ENCODE results near the gene RNASE11. TPM values are rescaled to one million over a fixed set of nuclear protein-coding genes. Genes with fewer than 3 reads are reported as not detected.

Gene RNASE11
- total and polyA plus RNA-seq, 4 donors, result not detected

DNA sequence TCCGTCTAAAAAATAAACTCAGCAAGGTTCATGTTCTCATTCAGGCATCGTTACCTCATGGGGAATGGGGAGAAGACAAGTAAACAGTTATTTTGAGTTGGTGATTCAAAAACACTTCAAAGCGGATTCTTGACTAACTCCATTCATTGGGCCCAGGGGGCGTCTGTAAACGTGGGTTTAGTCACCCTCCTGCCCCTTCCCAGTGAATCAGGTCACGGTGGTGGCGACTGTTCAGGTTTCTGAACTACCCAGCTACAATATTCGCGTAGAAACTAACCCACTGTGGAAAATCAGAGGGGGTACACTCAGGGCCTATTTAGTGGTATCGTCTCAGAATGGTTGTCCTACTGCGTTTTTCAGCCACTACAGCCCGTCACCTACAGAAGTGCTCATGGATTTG, 38.5 kb upstream of the RNASE11 start (continued):
- TF ChIP-seq TAF1 (conservative IDR thresholded peaks at IDR 0.05), result no peak
- no peak for TF ChIP-seq HNF4A (conservative IDR thresholded peaks at IDR 0.05)

- WGBS, result 25% methylated on average over 22 of the region's 22 CpGs
- Histone ChIP-seq H3K36me3 (ENCODE audit: control insufficient read depth in 4 of 4, insufficient read depth in 3 of 4, low read depth in 1 of 4, low read length in 3 of 4) (no peaks in the 10 kb centered on the region), H3K4me3 (ENCODE audit: low read depth in 1 of 3, low read length in 3 of 3) (no peak overlapping the region), H3K9ac (ENCODE audit: low read depth in 1 of 2, low read length in 2 of 2) (no peak overlapping the region), H3K4me1 (ENCODE audit: control insufficient read depth in 4 of 4, insufficient read depth in 4 of 4, low read length in 3 of 4) (peaks cover 0 to 10% (median 5%) of the 10 kb centered on the region in 4 donors), H3K27ac (ENCODE audit: low read depth in 1 of 2, low read length in 2 of 2) (no peak overlapping the region), H3K9me3 (ENCODE audit: control insufficient read depth in 4 of 4, low read length in 3 of 4) (no peaks in the 10 kb centered on the region), H3K27me3 (ENCODE audit: control insufficient read depth in 4 of 4, insufficient read depth in 4 of 4, low read length in 3 of 4) (peaks cover 0 to 21% (median 6%) of the 10 kb centered on the region in 4 donors)
- TF ChIP-seq CTCF (IDR thresholded peaks at IDR 0.05; ENCODE audit: low read depth, low read length, missing input control), result no peak
- DNase-seq (ENCODE audit: low spot score), result no peak
Observed at GRCh38 chr14:20624495-20625070, 36.8 kb upstream of the RNASE11 start.

- TF ChIP-seq HNF4A (conservative IDR thresholded peaks at IDR 0.05) (no peak), EGR1 (IDR thresholded peaks at IDR 0.05; ENCODE audit: low read depth in 2 of 2) (no peak), YY1 (IDR thresholded peaks at IDR 0.05) (no peak), FOXA2 (IDR thresholded peaks at IDR 0.05) (no peak), JUND (IDR thresholded peaks at IDR 0.05) (no peak), GABPA (IDR thresholded peaks at IDR 0.05 in 1 of 2, conservative IDR thresholded peaks at IDR 0.05 in 1 of 2) (no peak), CTCF (IDR thresholded peaks at IDR 0.05; ENCODE audit: low read depth, low read length, missing input control) (no peak), FOXA1 (IDR thresholded peaks at IDR 0.05) (no peak), SP1 (IDR thresholded peaks at IDR 0.05) (no peak), MAX (IDR thresholded peaks at IDR 0.05) (no peak), HNF4G (IDR thresholded peaks at IDR 0.05) (no peak), RAD21 (IDR thresholded peaks at IDR 0.05) (no peak), NR2F2 (IDR thresholded peaks at IDR 0.05) (no peak), RXRA (IDR thresholded peaks at IDR 0.05) (no peak), TAF1 (conservative IDR thresholded peaks at IDR 0.05) (no peak)
- TF ChIP-seq, protein P1, sequence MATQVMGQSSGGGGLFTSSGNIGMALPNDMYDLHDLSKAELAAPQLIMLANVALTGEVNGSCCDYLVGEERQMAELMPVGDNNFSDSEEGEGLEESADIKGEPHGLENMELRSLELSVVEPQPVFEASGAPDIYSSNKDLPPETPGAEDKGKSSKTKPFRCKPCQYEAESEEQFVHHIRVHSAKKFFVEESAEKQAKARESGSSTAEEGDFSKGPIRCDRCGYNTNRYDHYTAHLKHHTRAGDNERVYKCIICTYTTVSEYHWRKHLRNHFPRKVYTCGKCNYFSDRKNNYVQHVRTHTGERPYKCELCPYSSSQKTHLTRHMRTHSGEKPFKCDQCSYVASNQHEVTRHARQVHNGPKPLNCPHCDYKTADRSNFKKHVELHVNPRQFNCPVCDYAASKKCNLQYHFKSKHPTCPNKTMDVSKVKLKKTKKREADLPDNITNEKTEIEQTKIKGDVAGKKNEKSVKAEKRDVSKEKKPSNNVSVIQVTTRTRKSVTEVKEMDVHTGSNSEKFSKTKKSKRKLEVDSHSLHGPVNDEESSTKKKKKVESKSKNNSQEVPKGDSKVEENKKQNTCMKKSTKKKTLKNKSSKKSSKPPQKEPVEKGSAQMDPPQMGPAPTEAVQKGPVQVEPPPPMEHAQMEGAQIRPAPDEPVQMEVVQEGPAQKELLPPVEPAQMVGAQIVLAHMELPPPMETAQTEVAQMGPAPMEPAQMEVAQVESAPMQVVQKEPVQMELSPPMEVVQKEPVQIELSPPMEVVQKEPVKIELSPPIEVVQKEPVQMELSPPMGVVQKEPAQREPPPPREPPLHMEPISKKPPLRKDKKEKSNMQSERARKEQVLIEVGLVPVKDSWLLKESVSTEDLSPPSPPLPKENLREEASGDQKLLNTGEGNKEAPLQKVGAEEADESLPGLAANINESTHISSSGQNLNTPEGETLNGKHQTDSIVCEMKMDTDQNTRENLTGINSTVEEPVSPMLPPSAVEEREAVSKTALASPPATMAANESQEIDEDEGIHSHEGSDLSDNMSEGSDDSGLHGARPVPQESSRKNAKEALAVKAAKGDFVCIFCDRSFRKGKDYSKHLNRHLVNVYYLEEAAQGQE (IDR thresholded peaks at IDR 0.05), result no peak
- TF ChIP-seq, protein P2, sequence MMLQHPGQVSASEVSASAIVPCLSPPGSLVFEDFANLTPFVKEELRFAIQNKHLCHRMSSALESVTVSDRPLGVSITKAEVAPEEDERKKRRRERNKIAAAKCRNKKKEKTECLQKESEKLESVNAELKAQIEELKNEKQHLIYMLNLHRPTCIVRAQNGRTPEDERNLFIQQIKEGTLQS (IDR thresholded peaks at IDR 0.05), result no peak
- TF ChIP-seq, protein P3, sequence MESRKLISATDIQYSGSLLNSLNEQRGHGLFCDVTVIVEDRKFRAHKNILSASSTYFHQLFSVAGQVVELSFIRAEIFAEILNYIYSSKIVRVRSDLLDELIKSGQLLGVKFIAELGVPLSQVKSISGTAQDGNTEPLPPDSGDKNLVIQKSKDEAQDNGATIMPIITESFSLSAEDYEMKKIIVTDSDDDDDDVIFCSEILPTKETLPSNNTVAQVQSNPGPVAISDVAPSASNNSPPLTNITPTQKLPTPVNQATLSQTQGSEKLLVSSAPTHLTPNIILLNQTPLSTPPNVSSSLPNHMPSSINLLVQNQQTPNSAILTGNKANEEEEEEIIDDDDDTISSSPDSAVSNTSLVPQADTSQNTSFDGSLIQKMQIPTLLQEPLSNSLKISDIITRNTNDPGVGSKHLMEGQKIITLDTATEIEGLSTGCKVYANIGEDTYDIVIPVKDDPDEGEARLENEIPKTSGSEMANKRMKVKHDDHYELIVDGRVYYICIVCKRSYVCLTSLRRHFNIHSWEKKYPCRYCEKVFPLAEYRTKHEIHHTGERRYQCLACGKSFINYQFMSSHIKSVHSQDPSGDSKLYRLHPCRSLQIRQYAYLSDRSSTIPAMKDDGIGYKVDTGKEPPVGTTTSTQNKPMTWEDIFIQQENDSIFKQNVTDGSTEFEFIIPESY (IDR thresholded peaks at IDR 0.05), result no peak
- 82% methylated on average over 15 of the region's 15 CpGs for WGBS
- Histone ChIP-seq H3K4me3 (ENCODE audit: low read depth in 1 of 3, low read length in 3 of 3) (no peak overlapping the region), H3K27ac (ENCODE audit: low read depth in 1 of 2, low read length in 2 of 2) (no peak overlapping the region), H3K9me3 (ENCODE audit: control insufficient read depth in 4 of 4, low read length in 3 of 4) (no peaks in the 10 kb centered on the region), H3K4me1 (ENCODE audit: control insufficient read depth in 4 of 4, insufficient read depth in 4 of 4, low read length in 3 of 4) (peaks cover 0 to 10% (median 5%) of the 10 kb centered on the region in 4 donors), H3K36me3 (ENCODE audit: control insufficient read depth in 4 of 4, insufficient read depth in 3 of 4, low read depth in 1 of 4, low read length in 3 of 4) (no peaks in the 10 kb centered on the region), H3K9ac (ENCODE audit: low read depth in 1 of 2, low read length in 2 of 2) (no peak overlapping the region), H3K27me3 (ENCODE audit: control insufficient read depth in 4 of 4, insufficient read depth in 4 of 4, low read length in 3 of 4) (peaks cover 0 to 17% (median 6%) of the 10 kb centered on the region in 4 donors)
- DNase-seq (ENCODE audit: low spot score), result no peak
Observed at GRCh38 chr14:20623798-20624197, 36.0 kb upstream of the RNASE11 start.

Data from liver (tissue), 9 donors.